Fibroblast of pulmonary artery (primary cell): Measurements from ENCODE around the gene SDF4.

Source experiments
- DNase-seq: peaks from one replicate; pipeline ENCODE4 v3.0.0-alpha.2; 2010; ENCODE audit warnings: low read depth
- H3K4me3 ChIP-seq: replicated peaks from 2 replicates; pipeline ENCODE4 v1.5.1; 2011; ENCODE audit warnings: low read depth, mild to moderate bottlenecking, control low read depth, low read length, moderate library complexity
- CTCF ChIP-seq: IDR thresholded peaks from 2 replicates; pipeline ENCODE4 v1.5.1; 2011; ENCODE audit warnings: mild to moderate bottlenecking, control low read depth, low read length, inconsistent platforms; ENCODE audit errors: missing control alignments

The SDF4 gene

GRCh38 chr1:1170215-1171091 lies 61.3 kb downstream of the SDF4 start:
- DNase-seq, result no peak
- TF ChIP-seq CTCF, result no peak

GRCh38 chr1:1169429-1170214 lies 62.2 kb downstream of the SDF4 start:
- no peak overlapping the region for H3K4me3 ChIP-seq
- no peak for DNase-seq
- TF ChIP-seq CTCF, result no peak

More at GRCh38 chr1:1170215-1171091, 61.3 kb downstream of the SDF4 start:
- no peak overlapping the region for H3K4me3 ChIP-seq

GRCh38 chr1:1168451-1169411 lies 63.1 kb downstream of the SDF4 start:
- no peak for TF ChIP-seq CTCF
- DNase-seq, result no peak
- no peak overlapping the region for H3K4me3 ChIP-seq

- no peak for TF ChIP-seq CTCF
- DNase-seq, result no peak
- no peak overlapping the region for H3K4me3 ChIP-seq
Observed at GRCh38 chr1:1167841-1168450, 63.9 kb downstream of the SDF4 start.

GRCh38 chr1:1167398-1167821 lies 64.4 kb downstream of the SDF4 start:
- no peak for TF ChIP-seq CTCF

More at GRCh38 chr1:1167398-1167821, 64.4 kb downstream of the SDF4 start:
- H3K4me3 ChIP-seq, result no peak overlapping the region
- no peak for DNase-seq
